HG02642 (cell line): ENCODE data around the gene AQP1.

ENCODE experiments used
- ATAC-seq: cut with Tn5 transposase; IDR thresholded peaks from one replicate; pipeline ENCODE4 v1.9.1; 2021; ENCODE audit warnings: mild to moderate bottlenecking; ENCODE audit not compliant: unreplicated experiment, poor library complexity

The AQP1 gene

DNA sequence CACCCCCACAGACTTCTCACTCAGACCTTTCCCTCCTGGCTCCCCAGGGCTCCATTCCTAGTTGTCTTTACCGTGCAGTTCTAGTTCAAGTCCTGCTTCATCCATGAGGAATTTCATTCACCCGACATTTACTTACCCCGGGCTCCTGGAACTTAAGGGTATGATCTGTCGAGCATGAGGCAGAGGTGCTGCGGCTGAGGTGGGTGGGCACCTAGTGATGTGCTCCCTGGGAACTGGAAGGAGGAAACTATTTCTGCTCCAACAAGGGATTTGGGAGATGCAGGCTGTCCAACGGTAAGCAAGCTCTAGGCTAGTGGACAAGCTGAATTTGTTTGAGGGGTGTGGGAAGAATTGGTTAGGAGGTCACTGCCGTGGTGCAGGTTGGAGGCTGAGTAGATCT lies 30.2 kb upstream of the AQP1 start:
- ATAC-seq = no peak

DNA sequence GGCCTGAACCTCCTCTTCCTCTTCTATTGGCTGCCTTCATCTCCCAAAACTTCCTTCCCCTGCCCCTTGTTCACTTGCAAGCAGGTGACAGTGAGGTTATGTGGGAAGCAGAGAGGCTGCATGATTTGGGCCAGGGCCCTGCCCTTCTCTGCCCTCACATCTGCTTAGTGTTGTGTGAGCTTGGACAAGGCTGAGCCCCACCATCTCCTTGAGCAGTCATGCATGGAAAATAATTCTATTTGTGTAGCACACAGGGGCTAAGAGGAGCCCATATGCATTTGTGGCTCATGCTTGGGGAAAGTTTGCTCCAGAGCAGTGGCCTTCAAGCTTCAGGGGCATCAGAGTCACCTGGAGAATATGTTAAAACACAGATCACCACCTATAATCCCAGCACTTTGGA lies 26.8 kb upstream of the AQP1 start:
- ATAC-seq = no peak

DNA sequence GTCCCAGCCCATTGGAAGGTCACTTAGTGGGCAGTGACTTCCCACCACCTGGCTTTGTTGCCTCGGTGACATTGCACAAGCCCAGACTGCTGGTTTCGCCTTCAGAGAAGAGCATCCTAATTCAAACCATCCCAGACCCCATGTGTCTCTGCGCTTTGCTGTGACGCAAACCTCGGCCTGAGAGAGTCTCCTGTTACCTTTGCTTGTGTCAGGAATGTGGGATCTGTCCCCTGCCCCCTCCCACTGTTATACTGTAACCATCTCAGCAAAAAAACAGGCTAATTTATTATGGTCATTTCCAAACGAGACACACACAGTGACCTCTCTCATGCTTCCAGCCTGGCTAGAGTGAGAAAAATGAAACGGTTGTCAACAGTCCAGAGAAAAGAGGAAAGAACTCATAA lies 25.0 kb upstream of the AQP1 start:
- no peak for ATAC-seq

DNA sequence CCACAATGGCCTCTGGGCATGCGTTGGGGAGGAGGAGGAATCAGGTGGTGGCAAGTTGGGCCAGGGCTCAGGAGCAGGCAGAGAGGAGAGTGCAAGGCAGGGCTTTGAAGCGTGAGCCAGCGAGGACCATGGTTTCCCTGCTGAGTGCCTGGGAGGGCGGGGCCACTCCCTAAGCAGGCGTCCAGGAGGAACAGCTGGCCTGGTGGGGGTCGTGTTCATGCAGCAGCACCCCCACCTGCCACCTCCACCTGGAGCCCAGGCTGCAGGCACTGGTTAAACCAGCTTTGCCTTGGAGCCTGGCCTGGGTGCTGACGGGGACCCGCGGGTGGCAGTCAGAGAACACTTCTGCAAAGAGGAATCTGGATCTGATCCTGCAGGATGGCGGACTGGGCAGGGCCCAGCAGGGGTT lies 24.2 kb upstream of the AQP1 start:
- ATAC-seq = no peak

DNA sequence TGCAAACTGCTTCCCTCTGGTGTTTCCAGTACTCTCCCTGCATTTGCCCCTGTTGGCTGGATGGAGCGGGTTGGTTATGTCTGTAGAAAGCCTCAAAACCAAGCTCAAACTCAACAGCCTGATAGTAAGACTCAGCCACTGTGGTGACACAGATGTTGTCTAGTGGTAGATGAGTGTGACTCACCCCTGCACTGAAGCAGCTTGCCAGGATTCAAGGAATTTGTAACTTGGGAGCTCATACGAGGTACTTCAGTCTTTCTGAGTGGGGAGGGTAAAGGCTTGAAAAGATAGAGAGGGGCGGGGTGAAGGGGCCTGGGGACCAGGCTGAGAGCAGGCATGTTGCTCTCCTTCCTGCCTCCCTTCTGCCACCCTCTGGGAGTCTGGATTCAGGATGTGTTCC lies 22.9 kb upstream of the AQP1 start:
- no peak for ATAC-seq

DNA sequence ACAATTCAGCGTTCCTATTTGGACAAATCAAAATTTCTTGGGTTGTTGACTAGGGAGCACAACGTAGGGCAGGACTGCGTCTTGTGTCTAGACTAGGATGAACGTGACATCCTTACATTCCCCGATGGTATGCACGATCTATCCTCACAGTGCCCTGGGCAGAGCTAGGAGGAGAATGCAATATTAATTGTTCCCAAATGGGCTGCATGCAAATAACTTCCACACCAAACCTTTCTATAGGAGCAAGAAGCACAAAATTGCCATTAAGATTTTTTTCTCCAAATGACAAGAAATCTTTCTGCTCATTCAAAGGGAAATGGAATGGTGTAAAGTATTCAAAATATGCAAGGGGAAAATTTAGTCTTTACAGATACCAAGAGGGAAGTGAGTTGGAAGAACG lies 21.4 kb upstream of the AQP1 start:
- no peak for ATAC-seq

DNA sequence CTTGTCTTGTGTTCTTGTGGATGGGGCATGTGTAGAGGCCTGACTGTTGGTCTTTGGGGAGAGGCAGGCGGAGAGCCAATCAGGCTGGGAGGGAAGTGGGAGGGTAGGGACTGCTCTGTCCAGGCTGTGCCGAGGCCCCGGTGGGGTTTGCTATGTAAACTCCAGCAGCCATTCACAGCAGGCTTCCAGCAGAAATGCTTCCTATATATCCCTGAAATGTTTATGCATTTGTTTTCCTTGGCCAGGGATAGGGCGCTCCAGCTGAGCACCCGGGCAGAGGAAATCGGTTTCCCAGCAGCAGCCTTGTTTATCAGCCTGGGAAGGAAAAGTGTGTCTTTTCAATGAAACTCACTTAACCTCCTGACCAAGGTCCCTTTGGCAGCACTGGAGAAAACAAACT lies 18.3 kb upstream of the AQP1 start:
- ATAC-seq = no peak

DNA sequence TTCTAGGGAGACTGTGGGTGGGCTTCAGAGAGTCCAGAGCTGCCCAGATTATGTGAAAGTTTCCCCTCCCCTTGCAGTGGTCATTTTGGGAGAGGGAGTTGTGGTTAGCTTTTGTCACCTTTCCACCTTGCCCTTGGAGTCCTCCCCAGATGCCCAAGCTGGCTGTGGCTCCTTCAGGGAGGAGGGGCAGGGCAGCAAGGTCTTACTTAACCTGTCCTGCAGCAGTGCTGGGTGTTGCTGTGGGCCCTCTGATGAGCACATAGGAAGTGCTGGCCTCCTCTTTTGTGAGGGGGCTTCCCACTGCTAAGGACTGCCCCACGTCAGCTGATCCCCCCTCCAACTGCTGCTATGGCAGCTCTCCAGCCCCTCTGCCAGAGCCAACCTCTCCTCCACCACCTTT lies 17.6 kb upstream of the AQP1 start:
- no peak for ATAC-seq

DNA sequence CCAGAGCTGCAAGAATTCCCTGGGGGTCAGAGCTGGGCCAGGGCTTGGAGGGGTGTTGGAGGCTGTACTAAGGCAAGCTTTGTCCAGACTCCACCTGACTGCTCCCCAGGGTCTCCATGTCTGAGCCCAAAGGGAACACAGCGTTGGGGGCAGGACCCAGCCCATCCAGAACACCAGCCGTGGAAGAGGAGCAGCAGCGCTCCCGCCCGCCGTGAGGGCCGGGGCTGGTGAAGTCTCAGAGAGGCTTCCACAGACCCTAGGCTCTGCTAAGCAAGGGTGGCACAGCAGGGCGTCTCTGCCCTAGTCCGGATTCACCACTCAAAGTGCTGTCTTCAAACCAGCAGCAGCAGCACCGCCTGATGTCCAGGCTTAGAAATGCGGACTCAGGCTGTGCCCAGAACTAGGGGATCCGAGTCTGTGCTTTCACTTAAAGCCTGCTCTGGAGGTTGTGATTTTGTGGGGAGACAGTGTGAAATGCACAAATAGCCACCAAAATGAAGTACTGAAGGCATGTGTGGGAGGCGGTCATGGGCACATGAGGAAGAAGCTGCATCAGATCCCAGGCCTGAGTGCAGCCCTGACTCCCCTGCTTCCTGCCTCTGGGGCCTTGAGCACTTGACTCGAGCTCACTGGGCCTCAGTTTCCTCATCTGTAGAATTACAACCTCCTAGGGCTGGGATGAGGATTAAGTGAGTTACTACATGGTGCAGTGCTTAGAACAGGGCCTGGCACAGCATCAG lies 16.6 kb upstream of the AQP1 start:
- no peak for ATAC-seq

DNA sequence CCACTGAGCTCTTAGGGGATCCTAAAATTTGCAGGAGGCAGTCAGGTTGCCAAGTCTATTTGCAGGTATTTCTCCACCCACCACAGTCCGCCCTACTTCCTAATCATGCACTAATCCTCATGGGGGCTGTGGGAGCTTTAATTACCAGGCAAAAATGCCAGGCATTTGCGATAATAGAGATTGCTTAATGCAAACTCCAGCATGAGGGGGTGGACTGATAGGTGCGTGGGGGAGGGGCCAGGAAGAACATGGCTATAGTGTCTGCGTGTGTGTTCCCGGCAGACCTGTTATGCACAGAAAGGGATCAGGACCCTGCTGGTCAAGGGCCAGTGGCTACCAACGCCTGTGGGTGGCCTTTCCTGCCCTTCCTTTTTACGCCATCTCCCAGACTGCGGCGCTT lies 15.6 kb upstream of the AQP1 start:
- no peak for ATAC-seq

DNA sequence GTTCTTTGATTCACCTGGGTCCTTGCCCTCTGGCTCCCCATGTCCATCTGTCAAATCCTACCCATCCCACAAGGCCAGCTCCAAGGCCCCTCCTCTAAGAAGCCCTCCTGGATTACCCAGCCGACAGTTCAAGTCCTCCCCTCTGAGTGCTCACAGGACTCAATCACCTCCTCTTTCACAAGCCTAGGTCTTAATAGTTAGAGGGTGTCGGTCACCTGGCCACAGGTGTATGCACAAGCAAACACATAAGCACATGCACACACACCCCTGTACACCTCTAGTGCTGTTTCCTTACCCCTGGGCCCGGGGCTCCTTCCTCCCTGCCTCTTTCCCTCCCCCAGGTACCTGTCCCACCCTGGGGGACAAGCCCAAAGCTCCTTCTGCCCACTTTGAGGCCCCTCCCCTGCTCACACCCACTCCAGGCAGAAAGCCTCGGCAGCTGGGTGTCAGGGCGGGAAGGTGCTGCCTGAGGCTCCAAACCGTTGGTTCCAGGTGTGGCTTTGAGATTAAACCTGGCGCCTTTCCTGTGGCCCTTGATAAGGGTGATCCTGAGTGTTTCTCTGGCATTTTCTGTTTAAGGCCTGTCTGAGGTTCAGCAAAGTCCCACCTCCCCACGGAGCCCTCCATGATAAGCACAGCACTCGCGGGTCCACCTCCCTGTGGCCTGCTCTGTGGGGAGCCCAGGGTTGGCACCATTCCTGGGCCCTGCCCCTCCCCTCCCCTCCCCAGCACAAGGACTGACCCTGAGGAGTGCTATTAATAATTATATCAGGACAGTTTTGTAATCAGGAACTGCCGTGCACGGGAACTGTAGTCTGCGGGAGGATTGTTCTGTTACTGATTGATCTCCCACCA lies 14.6 kb upstream of the AQP1 start:
- no peak for ATAC-seq

DNA sequence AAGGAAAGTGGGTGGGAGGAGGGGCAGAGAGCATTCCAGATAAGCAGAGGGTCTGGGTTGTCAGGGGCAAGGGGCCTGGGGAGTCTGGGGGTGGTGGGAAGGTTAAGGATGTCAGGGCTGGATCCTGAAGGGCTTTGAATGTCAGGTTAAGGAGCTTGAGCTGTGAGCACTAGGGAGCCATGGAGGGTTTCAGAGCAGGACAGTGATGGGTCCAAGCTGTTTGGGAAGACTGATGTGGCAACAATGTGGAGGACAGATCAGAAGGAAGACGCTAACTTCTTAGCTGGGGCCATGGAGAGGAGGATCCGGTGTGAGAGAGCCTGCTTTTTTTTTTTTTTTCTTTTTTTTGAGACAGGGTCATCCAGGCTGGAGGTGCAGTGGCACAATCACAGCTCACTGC lies 13.9 kb upstream of the AQP1 start:
- ATAC-seq = no peak

DNA sequence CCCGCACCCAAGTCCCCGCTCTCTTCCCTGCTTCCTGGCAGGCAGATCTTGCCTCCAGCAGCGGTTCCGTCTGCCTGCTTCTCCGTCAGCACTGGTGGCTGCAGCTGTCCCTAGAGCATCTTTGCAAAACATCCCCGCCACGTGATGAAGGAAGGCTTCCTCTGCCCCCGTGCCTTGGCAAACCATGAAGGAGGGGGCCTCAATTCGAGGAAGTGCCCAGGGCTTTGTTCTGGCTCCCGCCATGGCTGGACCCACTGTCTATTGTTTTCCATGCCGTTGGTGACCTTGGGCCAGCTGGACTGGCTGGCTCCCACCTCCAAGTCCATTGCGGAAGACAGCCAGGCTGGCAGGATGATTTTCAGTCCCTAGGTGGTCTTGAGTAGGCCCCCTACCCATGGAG lies 13.2 kb upstream of the AQP1 start:
- ATAC-seq = no peak

DNA sequence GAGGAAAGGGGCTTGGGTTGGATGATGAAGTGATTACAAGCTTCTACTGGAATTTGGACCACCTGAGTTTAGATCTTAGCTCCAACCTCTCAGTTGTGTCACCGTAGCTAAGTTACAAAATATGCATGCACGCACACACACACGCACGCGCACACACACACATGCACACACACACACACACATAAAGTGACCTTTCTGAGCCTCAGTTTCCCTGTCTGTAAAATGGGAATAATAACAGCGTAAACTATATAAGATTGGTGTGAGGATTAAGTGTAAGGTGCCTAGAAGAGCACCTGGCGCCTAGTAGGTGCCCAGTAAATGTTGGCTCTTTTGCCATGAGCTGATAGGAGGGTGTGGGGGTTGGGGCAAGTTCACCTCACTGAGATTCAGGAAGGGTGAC lies 12.6 kb upstream of the AQP1 start:
- ATAC-seq = no peak

DNA sequence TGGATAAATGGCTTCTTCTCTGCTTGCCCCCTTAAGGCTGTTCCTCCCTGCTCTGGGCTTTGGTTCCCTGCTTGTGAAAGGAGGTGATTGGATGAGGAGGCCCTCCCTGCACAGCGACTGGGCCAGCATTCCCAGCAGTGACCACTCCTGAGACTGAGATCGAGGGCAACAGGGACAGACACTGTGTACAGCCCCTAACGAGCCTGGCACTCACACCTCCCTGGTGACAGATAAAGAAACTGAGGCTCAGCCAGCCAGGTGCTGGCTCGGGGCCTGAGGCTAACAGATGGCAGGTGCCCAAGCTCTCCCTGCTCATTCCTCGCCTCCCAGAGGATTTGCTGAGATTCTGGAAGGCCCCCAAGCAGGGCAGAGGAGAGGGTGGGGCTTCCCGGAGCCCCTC lies 12.0 kb upstream of the AQP1 start:
- no peak for ATAC-seq

DNA sequence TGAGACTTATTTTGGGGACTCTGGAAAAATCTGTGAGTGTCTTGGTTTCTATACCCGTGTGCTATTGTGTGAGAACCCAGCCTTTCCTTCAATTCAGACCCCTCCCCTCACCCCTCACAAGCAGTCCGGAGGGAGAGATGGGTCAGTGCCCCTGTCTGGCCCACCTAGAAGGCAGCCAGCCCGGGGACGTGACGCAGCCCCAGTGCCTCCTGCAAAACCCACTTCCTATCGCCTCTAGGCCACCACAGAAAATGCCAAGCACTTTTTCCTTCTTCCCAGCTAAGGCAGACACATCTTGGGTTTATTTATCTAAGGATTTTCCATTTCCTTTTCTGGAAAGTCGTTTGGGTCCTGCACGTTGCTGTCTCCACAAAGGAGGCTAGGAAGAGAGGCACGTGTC lies 11.6 kb upstream of the AQP1 start:
- ATAC-seq = no peak

DNA sequence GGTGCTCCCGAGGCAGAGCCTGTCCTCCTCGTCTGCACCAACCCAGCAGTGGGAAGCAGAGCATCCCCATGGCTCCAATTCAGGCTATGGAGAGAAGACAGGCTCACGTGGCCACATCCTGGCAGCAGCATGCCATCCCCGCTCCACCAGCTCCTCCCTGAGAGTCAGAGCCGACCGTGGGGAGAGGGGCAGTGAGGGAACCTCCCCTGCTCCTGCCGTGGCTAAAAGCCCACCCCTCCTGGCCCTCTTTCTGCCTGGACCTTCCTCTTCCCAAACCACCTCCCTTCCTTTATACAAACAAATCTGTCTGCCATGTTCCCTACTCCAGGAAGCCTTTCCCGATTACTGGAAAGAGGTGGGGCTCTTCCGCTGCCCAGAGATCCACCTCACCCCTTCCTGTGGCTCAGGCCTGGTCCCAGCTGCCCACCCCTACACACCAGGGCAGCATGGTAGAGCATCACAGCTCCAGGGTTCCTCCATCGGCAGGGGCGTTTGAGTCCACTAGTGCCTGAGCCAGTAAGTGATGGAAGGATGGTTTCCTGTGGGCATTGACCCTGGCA lies 10.8 kb upstream of the AQP1 start:
- no peak for ATAC-seq

DNA sequence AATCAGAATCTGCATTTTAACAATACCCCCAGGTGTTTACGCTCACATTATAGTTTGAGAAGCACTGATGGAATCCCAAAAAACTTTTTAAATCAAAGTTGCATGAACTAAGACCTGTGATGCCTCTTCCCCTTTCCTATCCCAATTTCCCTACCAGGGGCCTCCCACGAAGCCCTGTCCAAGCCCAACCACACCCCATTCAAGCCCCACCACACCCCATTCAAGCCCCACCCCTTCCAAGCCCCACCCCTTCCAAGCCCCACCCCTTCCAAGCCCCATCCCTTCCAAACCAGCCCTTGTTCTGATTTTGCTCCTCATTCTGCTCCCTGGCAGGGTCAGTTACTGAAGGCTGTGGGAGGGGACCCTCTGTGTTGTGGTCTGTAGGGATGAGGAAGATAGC lies 9.8 kb upstream of the AQP1 start:
- ATAC-seq = no peak

DNA sequence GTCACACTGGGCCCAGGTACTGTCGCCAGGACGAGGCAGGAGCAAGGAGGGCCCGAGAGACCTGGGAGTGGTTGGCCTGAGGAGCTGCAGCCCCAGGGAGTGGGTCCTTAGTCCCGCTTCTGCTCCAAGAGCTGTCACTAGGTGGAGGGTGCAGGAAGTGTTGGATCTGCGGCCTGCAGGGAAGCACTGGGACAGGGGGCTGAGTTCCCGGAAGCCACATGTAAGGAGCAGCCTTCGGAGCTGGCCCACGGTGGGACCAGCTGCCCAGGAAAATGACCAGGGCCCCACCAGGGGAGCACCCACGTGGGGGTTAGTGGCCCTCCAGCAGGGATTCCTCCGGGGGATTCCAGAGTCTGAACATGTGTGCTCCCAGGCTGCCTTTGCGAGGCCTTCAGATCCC lies 9.2 kb upstream of the AQP1 start:
- ATAC-seq = no peak

DNA sequence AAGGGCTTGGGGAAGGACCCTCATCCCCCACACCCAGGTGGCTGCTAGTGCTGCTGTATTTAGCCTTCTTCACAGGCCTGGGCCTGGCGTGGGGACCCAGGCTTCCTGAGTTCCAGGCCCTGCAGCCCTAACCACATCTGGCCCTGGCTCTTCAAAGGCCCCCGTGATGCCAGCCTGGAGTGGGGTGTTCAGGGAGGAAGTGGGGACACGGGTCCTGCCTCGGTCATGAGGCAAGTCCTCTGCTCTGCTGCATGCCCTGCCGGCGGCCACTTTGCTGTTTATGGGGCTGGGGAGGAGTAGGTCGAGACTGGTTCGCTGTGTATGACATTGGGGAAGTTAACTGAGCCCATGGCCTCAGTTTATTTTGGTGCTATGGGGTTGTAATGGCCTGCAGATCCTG lies 8.5 kb upstream of the AQP1 start:
- no peak for ATAC-seq

DNA sequence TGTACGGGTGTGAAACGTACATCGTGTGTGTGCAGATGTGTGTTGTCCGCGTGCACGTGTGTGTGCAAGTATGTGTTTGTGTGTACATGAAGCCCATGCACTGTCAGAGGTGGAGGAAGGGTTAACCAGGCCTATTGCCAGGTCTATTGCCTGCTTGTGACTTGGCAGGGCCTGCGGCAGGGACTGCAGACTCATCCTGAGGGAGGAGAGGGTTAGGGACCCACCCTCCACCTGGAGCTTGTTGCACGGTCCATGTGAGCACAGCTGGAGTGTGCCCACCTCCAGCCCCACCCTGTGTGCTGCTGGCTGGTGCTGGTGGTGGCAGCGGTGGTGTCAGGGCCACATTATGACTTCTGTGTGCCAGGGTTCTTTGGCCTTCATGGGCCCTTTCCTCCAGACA lies 7.1 kb upstream of the AQP1 start:
- ATAC-seq = no peak
